ENCODE measurements around the gene DYNLT5.
"Not testable (repeated sequence)": the region's sequence is repeated elsewhere in the genome, so short reads cannot be mapped to it uniquely, and the experiment has no call there.

DYNLT5 gene

DNA sequence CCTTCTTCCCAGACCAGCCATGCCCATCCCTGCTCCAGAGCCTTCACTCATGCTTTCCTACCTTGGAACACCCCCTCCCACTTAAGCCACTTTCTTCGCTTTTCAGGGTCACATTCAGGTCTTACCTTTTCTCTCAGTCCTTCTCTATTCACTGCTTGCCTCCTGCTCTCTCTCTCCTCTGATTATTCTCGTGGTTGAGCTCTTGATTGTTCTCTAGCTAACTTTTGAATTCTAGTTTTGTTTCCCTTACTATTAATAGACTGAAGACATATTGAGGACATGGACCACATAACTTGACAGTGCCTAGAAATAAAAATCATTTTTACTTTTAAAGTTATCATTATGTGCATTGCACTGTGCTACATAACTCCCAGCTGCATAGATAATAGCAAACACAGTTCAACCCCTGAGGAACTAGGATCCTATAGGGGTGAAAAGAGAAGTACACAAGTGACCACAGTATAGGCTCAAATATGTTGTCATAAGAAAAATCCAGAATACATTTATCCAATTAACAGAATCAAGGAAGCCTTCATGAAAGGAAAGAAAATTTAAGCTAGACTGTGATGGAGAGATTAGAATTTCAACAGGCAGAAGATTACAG, 27.3 kb downstream of the DYNLT5 start:
- Histone ChIP-seq H3K9ac (ENCODE audit: low read length) (peak overlapping the region; percentile 47; the same call in 1 of the 2 replicates), H3K79me2 (ENCODE audit: low read length) (no peaks in the 10 kb centered on the region), H3K27ac (ENCODE audit: low read length) (peak overlapping the region; percentile 70), H4K20me1 (ENCODE audit: insufficient read depth, low read length) (no peaks in the 10 kb centered on the region), H3K9me3 (replicated peaks; ENCODE audit: insufficient read depth, low read length) (no peaks in the 10 kb centered on the region), H3K4me3 (ENCODE audit: low read length) (peak overlapping the region; percentile 62), H3K4me2 (ENCODE audit: low read depth, low read length) (peak overlapping the region; percentile 75), H3F3A (ENCODE audit: insufficient read depth, low read length) (peaks cover 18% of the 10 kb centered on the region), H3K27me3 (replicated peaks; ENCODE audit: insufficient read depth, low read length) (no peaks in the 10 kb centered on the region), H3K36me3 (replicated peaks; ENCODE audit: insufficient read depth, low read length) (no peaks in the 10 kb centered on the region), H3K4me1 (ENCODE audit: low read length) (peaks cover 20% of the 10 kb centered on the region), H2AFZ (ENCODE audit: low read length) (peak overlapping the region; percentile 55), H3K9me2 (replicated peaks; ENCODE audit: insufficient read depth, low read length) (no peaks in the 10 kb centered on the region)
- DNase-seq: peak; percentile 58
- TF ChIP-seq EZH2phosphoT487 (IDR thresholded peaks at IDR 0.05; ENCODE audit: low read length) (no peak), EZH2 (optimal IDR thresholded peaks at IDR 0.05; ENCODE audit: low read depth, low read length) (no peak)
- TF ChIP-seq, protein P1, sequence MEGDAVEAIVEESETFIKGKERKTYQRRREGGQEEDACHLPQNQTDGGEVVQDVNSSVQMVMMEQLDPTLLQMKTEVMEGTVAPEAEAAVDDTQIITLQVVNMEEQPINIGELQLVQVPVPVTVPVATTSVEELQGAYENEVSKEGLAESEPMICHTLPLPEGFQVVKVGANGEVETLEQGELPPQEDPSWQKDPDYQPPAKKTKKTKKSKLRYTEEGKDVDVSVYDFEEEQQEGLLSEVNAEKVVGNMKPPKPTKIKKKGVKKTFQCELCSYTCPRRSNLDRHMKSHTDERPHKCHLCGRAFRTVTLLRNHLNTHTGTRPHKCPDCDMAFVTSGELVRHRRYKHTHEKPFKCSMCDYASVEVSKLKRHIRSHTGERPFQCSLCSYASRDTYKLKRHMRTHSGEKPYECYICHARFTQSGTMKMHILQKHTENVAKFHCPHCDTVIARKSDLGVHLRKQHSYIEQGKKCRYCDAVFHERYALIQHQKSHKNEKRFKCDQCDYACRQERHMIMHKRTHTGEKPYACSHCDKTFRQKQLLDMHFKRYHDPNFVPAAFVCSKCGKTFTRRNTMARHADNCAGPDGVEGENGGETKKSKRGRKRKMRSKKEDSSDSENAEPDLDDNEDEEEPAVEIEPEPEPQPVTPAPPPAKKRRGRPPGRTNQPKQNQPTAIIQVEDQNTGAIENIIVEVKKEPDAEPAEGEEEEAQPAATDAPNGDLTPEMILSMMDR (IDR thresholded peaks at IDR 0.05; ENCODE audit: low read length): no peak

DNA sequence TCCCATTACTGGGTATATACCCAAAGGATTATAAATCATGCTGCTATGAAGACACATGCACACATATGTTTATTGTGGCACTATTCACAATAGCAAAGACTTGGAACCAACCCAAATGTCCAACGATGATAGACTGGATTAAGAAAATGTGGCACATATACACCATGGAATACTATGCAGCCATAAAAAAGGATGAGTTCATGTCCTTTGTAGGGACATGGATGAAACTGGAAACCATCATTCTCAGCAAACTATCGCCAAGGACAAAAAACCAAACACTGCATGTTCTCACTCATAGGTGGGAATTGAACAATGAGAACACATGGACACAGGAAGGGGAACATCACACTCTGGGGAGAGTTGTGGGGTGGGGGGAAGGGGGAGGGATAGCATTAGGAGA, 33.5 kb downstream of the DYNLT5 start:
- not testable (repeated sequence) for H2AFZ ChIP-seq (ENCODE audit: low read length); DNase-seq; H3K4me3 ChIP-seq (ENCODE audit: low read length); H3K9ac ChIP-seq (ENCODE audit: low read length); H3K36me3 ChIP-seq (replicated peaks; ENCODE audit: insufficient read depth, low read length); H3K4me1 ChIP-seq (ENCODE audit: low read length); H3K79me2 ChIP-seq (ENCODE audit: low read length); H3K9me2 ChIP-seq (replicated peaks; ENCODE audit: insufficient read depth, low read length); H3K27ac ChIP-seq (ENCODE audit: low read length); H3K27me3 ChIP-seq (replicated peaks; ENCODE audit: insufficient read depth, low read length); H3K4me2 ChIP-seq (ENCODE audit: low read depth, low read length); H3K9me3 ChIP-seq (replicated peaks; ENCODE audit: insufficient read depth, low read length); H4K20me1 ChIP-seq (ENCODE audit: insufficient read depth, low read length); H3F3A ChIP-seq (ENCODE audit: insufficient read depth, low read length)

DNA sequence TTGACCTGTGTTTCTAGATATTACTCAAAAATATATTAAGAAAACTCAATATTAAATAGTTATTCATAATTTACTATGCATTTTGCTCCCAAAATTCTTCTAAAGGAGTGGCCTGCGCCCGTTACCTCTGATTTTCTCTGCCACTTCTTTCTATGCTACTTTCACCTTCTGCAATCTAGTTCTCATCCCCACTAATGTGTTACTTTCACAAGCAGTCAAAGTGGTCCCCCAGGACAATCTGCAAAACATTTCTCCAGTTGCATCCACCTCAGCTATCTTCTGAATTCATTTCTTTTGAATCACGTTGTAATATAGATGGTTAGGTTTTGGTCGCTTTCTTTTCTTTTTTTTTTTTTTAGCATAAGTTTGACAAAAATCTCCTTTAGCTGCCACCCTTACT, 35.4 kb downstream of the DYNLT5 start:
- no peak for DNase-seq
- TF ChIP-seq EZH2phosphoT487 (IDR thresholded peaks at IDR 0.05; ENCODE audit: low read length) (no peak), EZH2 (optimal IDR thresholded peaks at IDR 0.05; ENCODE audit: low read depth, low read length) (no peak)
- TF ChIP-seq, protein P1 (IDR thresholded peaks at IDR 0.05; ENCODE audit: low read length): no peak
- Histone ChIP-seq H3K79me2 (ENCODE audit: low read length) (no peaks in the 10 kb centered on the region), H3K4me2 (ENCODE audit: low read depth, low read length) (no peak overlapping the region), H3K27me3 (replicated peaks; ENCODE audit: insufficient read depth, low read length) (no peaks in the 10 kb centered on the region), H3K9me2 (replicated peaks; ENCODE audit: insufficient read depth, low read length) (no peaks in the 10 kb centered on the region), H3K4me3 (ENCODE audit: low read length) (no peak overlapping the region), H3F3A (ENCODE audit: insufficient read depth, low read length) (no peaks in the 10 kb centered on the region), H3K36me3 (replicated peaks; ENCODE audit: insufficient read depth, low read length) (no peaks in the 10 kb centered on the region), H2AFZ (ENCODE audit: low read length) (no peak overlapping the region), H3K9me3 (replicated peaks; ENCODE audit: insufficient read depth, low read length) (no peaks in the 10 kb centered on the region), H3K9ac (ENCODE audit: low read length) (no peak overlapping the region), H3K27ac (ENCODE audit: low read length) (no peak overlapping the region), H3K4me1 (ENCODE audit: low read length) (0 out of 2 replicates have a peak, but pooled peaks cover 3% of the 10 kb centered on the region), H4K20me1 (ENCODE audit: insufficient read depth, low read length) (no peaks in the 10 kb centered on the region)

DNA sequence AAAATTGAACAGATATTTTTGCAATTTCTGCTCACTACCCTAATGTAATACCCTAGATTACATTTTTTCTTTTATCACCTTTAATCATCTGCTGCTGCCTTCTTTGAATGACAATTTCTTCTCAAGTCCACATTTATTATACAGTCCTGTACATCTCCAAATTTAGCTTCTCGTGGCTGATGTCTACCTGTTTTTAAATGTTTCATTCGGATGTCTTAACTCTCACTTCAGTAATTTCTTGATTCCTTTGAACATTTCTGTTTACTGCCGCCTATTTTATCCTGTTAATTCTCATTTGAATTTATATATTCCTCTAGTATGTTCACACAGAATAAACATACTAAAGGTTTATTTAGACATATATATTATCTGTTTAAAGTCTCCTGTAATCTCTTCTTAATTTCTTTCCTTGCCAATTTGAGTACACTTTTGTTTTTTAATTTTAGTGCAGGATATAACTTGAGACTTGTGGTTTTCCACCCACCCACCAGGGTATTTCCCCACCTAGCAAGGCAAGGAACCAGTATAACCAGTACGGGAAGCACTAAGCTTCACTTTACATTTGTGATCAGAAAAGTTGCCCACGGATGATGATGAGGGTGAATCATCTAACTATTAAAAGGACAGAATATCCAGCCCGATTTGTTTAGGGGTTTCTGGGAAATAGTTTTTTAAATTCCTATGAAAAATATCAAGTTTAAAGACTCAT, 36.1 kb downstream of the DYNLT5 start:
- H3K27ac ChIP-seq (ENCODE audit: low read length): no peak overlapping the region
- no peak overlapping the region for H2AFZ ChIP-seq (ENCODE audit: low read length)
- no peaks in the 10 kb centered on the region for H3K36me3 ChIP-seq (replicated peaks; ENCODE audit: insufficient read depth, low read length)
- no peaks in the 10 kb centered on the region for H3F3A ChIP-seq (ENCODE audit: insufficient read depth, low read length)
- peak; percentile 53 for DNase-seq
- no peaks in the 10 kb centered on the region for H3K79me2 ChIP-seq (ENCODE audit: low read length)
- 0 out of 2 replicates have a peak, but pooled peaks cover 3% of the 10 kb centered on the region for H3K4me1 ChIP-seq (ENCODE audit: low read length)
- no peaks in the 10 kb centered on the region for H3K9me3 ChIP-seq (replicated peaks; ENCODE audit: insufficient read depth, low read length)
- TF ChIP-seq EZH2phosphoT487 (IDR thresholded peaks at IDR 0.05; ENCODE audit: low read length) (no peak), EZH2 (optimal IDR thresholded peaks at IDR 0.05; ENCODE audit: low read depth, low read length) (no peak)
- TF ChIP-seq, protein P1 (IDR thresholded peaks at IDR 0.05; ENCODE audit: low read length): no peak
- no peaks in the 10 kb centered on the region for H3K27me3 ChIP-seq (replicated peaks; ENCODE audit: insufficient read depth, low read length)
- no peak overlapping the region for H3K4me2 ChIP-seq (ENCODE audit: low read depth, low read length)
- no peak overlapping the region for H3K4me3 ChIP-seq (ENCODE audit: low read length)
- H4K20me1 ChIP-seq (ENCODE audit: insufficient read depth, low read length): no peaks in the 10 kb centered on the region
- H3K9ac ChIP-seq (ENCODE audit: low read length): no peak overlapping the region
- H3K9me2 ChIP-seq (replicated peaks; ENCODE audit: insufficient read depth, low read length): no peaks in the 10 kb centered on the region

Data from MM.1S (cell line).